SJSA1 (cell line): ENCODE measurements around the gene STEAP1. TPM values are rescaled to one million over a fixed set of nuclear protein-coding genes. Genes with fewer than 3 reads are reported as not detected.
"Not testable (repeated sequence)": the region's sequence is repeated elsewhere in the genome, so short reads cannot be mapped to it uniquely, and the experiment has no call there.

Source experiments
- DNase-seq, 2 experiments: peaks; one replicate each; pipeline ENCODE4 v3.0.0-alpha.2; 2015 to 2020; ENCODE audit warnings: low spot score in 2 of 2, low read depth in 1 of 2
- H3K27ac ChIP-seq: fragments of 250-450 bp; sonication (Bioruptor Pico); 2 replicates; pipeline ENCODE4 v1.5.1; 2020; ENCODE audit warnings: mild to moderate bottlenecking, moderate library complexity
- H3K27me3 ChIP-seq: fragments of 250-450 bp; sonication (Bioruptor Pico); replicated peaks from 2 replicates; pipeline ENCODE4 v1.5.1; 2020; ENCODE audit warnings: mild to moderate bottlenecking, moderate library complexity
- H3K36me3 ChIP-seq: fragments of 250-450 bp; sonication (Bioruptor Pico); 2 replicates; pipeline ENCODE4 v1.5.1; 2020; ENCODE audit warnings: mild to moderate bottlenecking
- H3K4me1 ChIP-seq: fragments of 250-450 bp; sonication (Bioruptor Pico); replicated peaks from 2 replicates; pipeline ENCODE4 v1.6.1; 2021; ENCODE audit warnings: mild to moderate bottlenecking
- H3K4me3 ChIP-seq: fragments of 250-450 bp; sonication (Bioruptor Pico); 2 replicates; pipeline ENCODE4 v1.5.1; 2020; ENCODE audit warnings: mild to moderate bottlenecking
- H3K9me3 ChIP-seq: fragments of 250-450 bp; sonication (Bioruptor Pico); replicated peaks from 2 replicates; pipeline ENCODE4 v1.5.1; 2020; ENCODE audit warnings: mild to moderate bottlenecking
- total RNA-seq: library from RNA; depleted of rRNA; stranded (reverse); fragments of >200 nt; shearing (Covaris generic); gene quantifications from 2 replicates; pipeline ENCODE4 v1.2.3, GENCODE V29; 2014; rRNA removed

STEAP1 gene
- 8.3 and 14.2 TPM in 2 replicates for total RNA-seq

- not testable (repeated sequence) for H3K27me3 ChIP-seq, H3K9me3 ChIP-seq, H3K4me1 ChIP-seq, H3K36me3 ChIP-seq, H3K27ac ChIP-seq
- peak within 1 kb of the TSS; percentile 33 for H3K4me3 ChIP-seq
- DNase-seq: peak; percentile 85 to 89
Measured at GRCh38 chr7:90153943-90154771, at the start of gene STEAP1. TSS of gene STEAP1 (plus strand) at chr7:90154469. CDS start at chr7:90159789, 5,320 bp downstream.

GRCh38 chr7:90114972-90115371 lies 39.3 kb upstream of the STEAP1 start:
- not testable (repeated sequence) for H3K36me3 ChIP-seq, H3K9me3 ChIP-seq, DNase-seq, H3K4me3 ChIP-seq, H3K27me3 ChIP-seq, H3K27ac ChIP-seq, H3K4me1 ChIP-seq

GRCh38 chr7:90118551-90119177 lies 35.6 kb upstream of the STEAP1 start:
- not testable (repeated sequence) for H3K9me3 ChIP-seq, H3K4me3 ChIP-seq, H3K4me1 ChIP-seq, H3K36me3 ChIP-seq, DNase-seq, H3K27ac ChIP-seq, H3K27me3 ChIP-seq

- DNase-seq: no peak
- Histone ChIP-seq H3K4me3 (no peak overlapping the region), H3K9me3 (no peaks in the 10 kb centered on the region), H3K27me3 (peaks cover 9% of the 10 kb centered on the region; the same call in 1 of the 2 replicates), H3K27ac (no peak overlapping the region), H3K36me3 (no peaks in the 10 kb centered on the region), H3K4me1 (no peaks in the 10 kb centered on the region)
Measured at GRCh38 chr7:90119178-90119971, 34.9 kb upstream of the STEAP1 start.

- not testable (repeated sequence) for H3K36me3 ChIP-seq, H3K27ac ChIP-seq, H3K9me3 ChIP-seq, DNase-seq, H3K4me3 ChIP-seq, H3K27me3 ChIP-seq, H3K4me1 ChIP-seq
Measured at GRCh38 chr7:90120205-90120604, 34.1 kb upstream of the STEAP1 start.

GRCh38 chr7:90131746-90132145 lies 22.5 kb upstream of the STEAP1 start:
- H3K27ac ChIP-seq, H3K36me3 ChIP-seq, H3K4me3 ChIP-seq, H3K4me1 ChIP-seq, H3K9me3 ChIP-seq, H3K27me3 ChIP-seq, DNase-seq: not testable (repeated sequence)

GRCh38 chr7:90147079-90147960 lies 6.9 kb upstream of the STEAP1 start:
- not testable (repeated sequence) for H3K27ac ChIP-seq, H3K27me3 ChIP-seq, H3K4me1 ChIP-seq, H3K4me3 ChIP-seq, DNase-seq, H3K36me3 ChIP-seq, H3K9me3 ChIP-seq

- H3K36me3 ChIP-seq, H3K27ac ChIP-seq, H3K9me3 ChIP-seq, H3K4me3 ChIP-seq, H3K4me1 ChIP-seq, DNase-seq, H3K27me3 ChIP-seq: not testable (repeated sequence)
Measured at GRCh38 chr7:90149428-90149827, 4.8 kb upstream of the STEAP1 start.

- not testable (repeated sequence) for H3K4me1 ChIP-seq, DNase-seq
Measured at GRCh38 chr7:90151884-90152283, 2.4 kb upstream of the STEAP1 start.

GRCh38 chr7:90152642-90153253 lies 1.5 kb upstream of the STEAP1 start:
- H3K27ac ChIP-seq, H3K36me3 ChIP-seq, H3K9me3 ChIP-seq, H3K4me1 ChIP-seq, H3K4me3 ChIP-seq, H3K27me3 ChIP-seq: not testable (repeated sequence)
- peak in 1 of 2 experiments; percentile 49 for DNase-seq

More at GRCh38 chr7:90151884-90152283, 2.4 kb upstream of the STEAP1 start:
- H3K4me3 ChIP-seq, H3K36me3 ChIP-seq, H3K27ac ChIP-seq, H3K27me3 ChIP-seq, H3K9me3 ChIP-seq: not testable (repeated sequence)

- H3K4me3 ChIP-seq: no peak overlapping the region
- no peak overlapping the region for H3K27ac ChIP-seq
Measured at GRCh38 chr7:90155206-90155605, 937 bp downstream of the STEAP1 start.

GRCh38 chr7:90157331-90157730 lies 3.1 kb downstream of the STEAP1 start:
- not testable (repeated sequence) for H3K27ac ChIP-seq, DNase-seq

More at GRCh38 chr7:90155206-90155605, 937 bp downstream of the STEAP1 start:
- DNase-seq: no peak
- H3K27me3 ChIP-seq: no peaks in the 10 kb centered on the region
- H3K9me3 ChIP-seq: no peaks in the 10 kb centered on the region
- peaks cover 8% of the 10 kb centered on the region for H3K4me1 ChIP-seq
- H3K36me3 ChIP-seq: no peaks in the 10 kb centered on the region

More at GRCh38 chr7:90157331-90157730, 3.1 kb downstream of the STEAP1 start:
- not testable (repeated sequence) for H3K9me3 ChIP-seq, H3K27me3 ChIP-seq, H3K4me3 ChIP-seq, H3K36me3 ChIP-seq, H3K4me1 ChIP-seq
